ENCODE data around the gene ATG4C. TPM values are rescaled to one million over a fixed set of nuclear protein-coding genes. Genes with fewer than 3 reads are reported as not detected.

ATG4C gene
- total RNA-seq, 4 donors from 2014 or later, result 0.60 to 10.6 (median 5.5) TPM; not detected in 1

- Histone ChIP-seq H3K36me3 (no peaks in the 10 kb centered on the region), H3K27me3 (no peaks in the 10 kb centered on the region), H3K9me3 (no peaks in the 10 kb centered on the region), H3K4me3 (no peak overlapping the region), H3K4me1 (no peaks in the 10 kb centered on the region), H3K27ac (no peak overlapping the region)
- no peak for DNase-seq
- TF ChIP-seq EP300 (IDR thresholded peaks at IDR 0.05; ENCODE audit: low read depth), result no peak
- TF ChIP-seq POLR2AphosphoS5 (IDR thresholded peaks at IDR 0.05), result no peak
- TF ChIP-seq CTCF (IDR thresholded peaks at IDR 0.05), result no peak
- TF ChIP-seq POLR2A (IDR thresholded peaks at IDR 0.05), result no peak
- 82% methylated on average over 5 of the region's 5 CpGs; no CpG with 5 or more reads in 1 of the 2 donors for WGBS, 2 donors (ENCODE audit: low coverage in 1 of 2)
- in situ Hi-C loops (cut with MboI; ENCODE audit: low pct_ligation_motif_present in 1 of 4, low pct_unique_long_range_greater_than_20kb in 1 of 4, low sequenced_read_pairs in 3 of 4) (no loop called here), intact Hi-C loops (cut with DNase I; ENCODE audit: low total_unique reads) (no loop called here)
Observed at GRCh38 chr1:62904856-62905225, 120.9 kb downstream of the ATG4C start.

GRCh38 chr1:62905309-62905708, 121.4 kb downstream of the ATG4C start:
- intact Hi-C loops (cut with DNase I; ENCODE audit: low total_unique reads) (no loop called here), in situ Hi-C loops (cut with MboI; ENCODE audit: low pct_ligation_motif_present in 1 of 4, low pct_unique_long_range_greater_than_20kb in 1 of 4, low sequenced_read_pairs in 3 of 4) (no loop called here)
- no peaks in the 10 kb centered on the region for H3K4me1 ChIP-seq
- no peak for TF ChIP-seq CTCF (IDR thresholded peaks at IDR 0.05)
- TF ChIP-seq POLR2A (IDR thresholded peaks at IDR 0.05), result no peak
- no peak for TF ChIP-seq POLR2AphosphoS5 (IDR thresholded peaks at IDR 0.05)
- TF ChIP-seq EP300 (IDR thresholded peaks at IDR 0.05; ENCODE audit: low read depth), result no peak
- no peaks in the 10 kb centered on the region for H3K9me3 ChIP-seq
- no peak for DNase-seq
- H3K36me3 ChIP-seq, result no peaks in the 10 kb centered on the region
- WGBS, 2 donors (ENCODE audit: low coverage in 1 of 2), result 82% methylated on average over 6 of the region's 6 CpGs; no CpG with 5 or more reads in 1 of the 2 donors
- H3K27ac ChIP-seq, result no peak overlapping the region
- no peak overlapping the region for H3K4me3 ChIP-seq
- H3K27me3 ChIP-seq, result no peaks in the 10 kb centered on the region

GRCh38 chr1:62905872-62906271, 121.9 kb downstream of the ATG4C start:
- Histone ChIP-seq H3K4me1 (no peaks in the 10 kb centered on the region), H3K4me3 (no peak overlapping the region), H3K36me3 (no peaks in the 10 kb centered on the region), H3K9me3 (no peaks in the 10 kb centered on the region), H3K27me3 (no peaks in the 10 kb centered on the region), H3K27ac (no peak overlapping the region)
- WGBS, 2 donors (ENCODE audit: low coverage in 1 of 2), result 93 to 100% methylated on average over 1 to 8 of the region's 8 CpGs
- intact Hi-C loops (cut with DNase I; ENCODE audit: low total_unique reads) (no loop called here), in situ Hi-C loops (cut with MboI; ENCODE audit: low pct_ligation_motif_present in 1 of 4, low pct_unique_long_range_greater_than_20kb in 1 of 4, low sequenced_read_pairs in 3 of 4) (no loop called here)
- TF ChIP-seq POLR2AphosphoS5 (IDR thresholded peaks at IDR 0.05), result no peak
- no peak for TF ChIP-seq EP300 (IDR thresholded peaks at IDR 0.05; ENCODE audit: low read depth)
- TF ChIP-seq CTCF (IDR thresholded peaks at IDR 0.05), result no peak
- no peak for TF ChIP-seq POLR2A (IDR thresholded peaks at IDR 0.05)
- DNase-seq, result no peak

GRCh38 chr1:62906428-62906886, 122.5 kb downstream of the ATG4C start:
- intact Hi-C loops (cut with DNase I; ENCODE audit: low total_unique reads) (no loop called here), in situ Hi-C loops (cut with MboI; ENCODE audit: low pct_ligation_motif_present in 1 of 4, low pct_unique_long_range_greater_than_20kb in 1 of 4, low sequenced_read_pairs in 3 of 4) (no loop called here)
- no peaks in the 10 kb centered on the region for H3K4me1 ChIP-seq
- H3K27me3 ChIP-seq, result no peaks in the 10 kb centered on the region
- DNase-seq, result no peak
- H3K36me3 ChIP-seq, result no peaks in the 10 kb centered on the region
- 67 to 84% methylated on average over 2 to 9 of the region's 9 CpGs for WGBS, 2 donors (ENCODE audit: low coverage in 1 of 2)
- H3K9me3 ChIP-seq, result no peaks in the 10 kb centered on the region
- H3K4me3 ChIP-seq, result no peak overlapping the region
- no peak overlapping the region for H3K27ac ChIP-seq
- no peak for TF ChIP-seq POLR2A (IDR thresholded peaks at IDR 0.05)
- TF ChIP-seq EP300 (IDR thresholded peaks at IDR 0.05; ENCODE audit: low read depth), result no peak
- TF ChIP-seq CTCF (IDR thresholded peaks at IDR 0.05), result peak in 2 of 5 experiments; percentile 3 to 14

Data from transverse colon (tissue), 4 donors.